ENCODE data around the gene ZNF587. TPM values are rescaled to one million over a fixed set of nuclear protein-coding genes. Genes with fewer than 3 reads are reported as not detected.
A peak's percentile ranks its signal among the peaks of the same experiment; 100 is the strongest.
"Not testable (repeated sequence)": the region's sequence is repeated elsewhere in the genome, so short reads cannot be mapped to it uniquely, and the experiment has no call there.

Gene ZNF587
- total RNA-seq, result 45.3 TPM
- polyA plus RNA-seq, result 1 to 10 TPM; 2.7 to 6.1 (median 3.5) TPM

GRCh38 chr19:57849666-57850473, at the start of gene ZNF587:
Gene ZNF587 (plus strand): TSS chr19:57849859. CDS start chr19:57850039, 180 bp downstream.
- not testable (repeated sequence) for H3K9me3 ChIP-seq (ENCODE audit: control insufficient read depth in 2 of 2, low read length in 2 of 2); H3K27me3 ChIP-seq (ENCODE audit: control insufficient read depth, insufficient read depth, low read length); H3K27me3 Mint-ChIP-seq
- peak within 1 kb of the TSS; percentile 89 for H3K27ac ChIP-seq (ENCODE audit: insufficient read depth, low read length, poor library complexity, severe bottlenecking)
- H3K9me3 Mint-ChIP-seq, result peaks cover 0 to 28% (median 11%) of the 10 kb centered on the region in 7 donors
- H3K4me1 ChIP-seq (ENCODE audit: control insufficient read depth, insufficient read depth, low read length, poor library complexity, severe bottlenecking), result peaks cover 15% of the 10 kb centered on the region
- peaks cover 17 to 38% (median 27%) of the 10 kb centered on the region in 4 donors for H3K4me1 Mint-ChIP-seq
- H3K36me3 ChIP-seq (ENCODE audit: control insufficient read depth, insufficient read depth, low read length), result peaks cover 18% of the 10 kb centered on the region
- ATAC-seq (ENCODE audit: low read depth in 2 of 2) (peak; percentile 100), DNase-seq (peak; percentile 77 to 93 (median 87))
- H3K4me3 ChIP-seq (ENCODE audit: low read depth, low read length), result peak within 1 kb of the TSS; percentile 92
- H3K4me3 Mint-ChIP-seq, result peak within 1 kb of the TSS; percentile 91 to 95 (median 94)
- peak within 1 kb of the TSS; percentile 95 to 98 (median 97) for H3K27ac Mint-ChIP-seq
- H3K36me3 Mint-ChIP-seq, result peaks cover 37% of the 10 kb centered on the region

- no peak overlapping the region for H3K4me3 Mint-ChIP-seq
- H3K9me3 Mint-ChIP-seq, result peaks cover 0 to 20% (median 0%) of the 10 kb centered on the region in 7 donors
- no peak for ATAC-seq (ENCODE audit: low read depth in 2 of 2)
Measured at GRCh38 chr19:57800696-57801095, 49.0 kb upstream of the ZNF587 start.

GRCh38 chr19:57802269-57802668, 47.4 kb upstream of the ZNF587 start:
- H3K9me3 ChIP-seq (ENCODE audit: control insufficient read depth in 2 of 2, low read length in 2 of 2), result no peaks in the 10 kb centered on the region
- Mint-ChIP-seq H3K9me3 (peaks cover 0 to 16% (median 0%) of the 10 kb centered on the region in 7 donors), H3K36me3 (peaks cover 34% of the 10 kb centered on the region), H3K27ac (no peak overlapping the region), H3K27me3 (no peaks in the 10 kb centered on the region), H3K4me3 (no peak overlapping the region), H3K4me1 (peaks cover 11 to 16% (median 13%) of the 10 kb centered on the region in 4 donors)
- H3K27me3 ChIP-seq (ENCODE audit: control insufficient read depth, insufficient read depth, low read length), result no peaks in the 10 kb centered on the region
- ATAC-seq (ENCODE audit: low read depth in 2 of 2), result no peak
- H3K4me1 ChIP-seq (ENCODE audit: control insufficient read depth, insufficient read depth, low read length, poor library complexity, severe bottlenecking), result no peaks in the 10 kb centered on the region
- no peak overlapping the region for H3K4me3 ChIP-seq (ENCODE audit: low read depth, low read length)
- peaks cover 3% of the 10 kb centered on the region for H3K36me3 ChIP-seq (ENCODE audit: control insufficient read depth, insufficient read depth, low read length)
- H3K27ac ChIP-seq (ENCODE audit: insufficient read depth, low read length, poor library complexity, severe bottlenecking), result no peak overlapping the region
- no peak for DNase-seq

More at GRCh38 chr19:57800696-57801095, 49.0 kb upstream of the ZNF587 start:
- Histone ChIP-seq H3K36me3 (ENCODE audit: control insufficient read depth, insufficient read depth, low read length) (peaks cover 6% of the 10 kb centered on the region), H3K9me3 (ENCODE audit: control insufficient read depth in 2 of 2, low read length in 2 of 2) (peaks cover 0 to 6% of the 10 kb centered on the region in 2 experiments), H3K27me3 (ENCODE audit: control insufficient read depth, insufficient read depth, low read length) (no peaks in the 10 kb centered on the region), H3K4me3 (ENCODE audit: low read depth, low read length) (no peak overlapping the region), H3K27ac (ENCODE audit: insufficient read depth, low read length, poor library complexity, severe bottlenecking) (no peak overlapping the region), H3K4me1 (ENCODE audit: control insufficient read depth, insufficient read depth, low read length, poor library complexity, severe bottlenecking) (no peaks in the 10 kb centered on the region)
- Mint-ChIP-seq H3K27me3 (no peaks in the 10 kb centered on the region), H3K27ac (no peak overlapping the region), H3K4me1 (peaks cover 6 to 16% (median 12%) of the 10 kb centered on the region in 4 donors), H3K36me3 (peaks cover 34% of the 10 kb centered on the region)
- DNase-seq, result no peak

GRCh38 chr19:57803265-57803593, 46.4 kb upstream of the ZNF587 start:
- no peak overlapping the region for H3K27ac ChIP-seq (ENCODE audit: insufficient read depth, low read length, poor library complexity, severe bottlenecking)
- no peaks in the 10 kb centered on the region for H3K27me3 ChIP-seq (ENCODE audit: control insufficient read depth, insufficient read depth, low read length)
- no peak overlapping the region for H3K4me3 ChIP-seq (ENCODE audit: low read depth, low read length)
- peak overlapping the region in 3 of 4 donors; percentile 53 to 79 (median 72) for H3K4me3 Mint-ChIP-seq
- H3K9me3 ChIP-seq (ENCODE audit: control insufficient read depth in 2 of 2, low read length in 2 of 2), result no peaks in the 10 kb centered on the region
- no peak for DNase-seq
- peak overlapping the region in 2 of 3 donors; percentile 13 to 75 for H3K27ac Mint-ChIP-seq
- no peaks in the 10 kb centered on the region for H3K27me3 Mint-ChIP-seq
- peaks cover 40% of the 10 kb centered on the region for H3K36me3 Mint-ChIP-seq
- ATAC-seq (ENCODE audit: low read depth in 2 of 2), result no peak
- peaks cover 0 to 14% (median 0%) of the 10 kb centered on the region in 7 donors for H3K9me3 Mint-ChIP-seq
- H3K4me1 ChIP-seq (ENCODE audit: control insufficient read depth, insufficient read depth, low read length, poor library complexity, severe bottlenecking), result no peaks in the 10 kb centered on the region
- H3K36me3 ChIP-seq (ENCODE audit: control insufficient read depth, insufficient read depth, low read length), result peaks cover 13% of the 10 kb centered on the region
- H3K4me1 Mint-ChIP-seq, result peaks cover 11 to 20% (median 13%) of the 10 kb centered on the region in 4 donors

- Mint-ChIP-seq H3K27me3 (no peaks in the 10 kb centered on the region), H3K4me1 (peaks cover 11 to 22% (median 14%) of the 10 kb centered on the region in 4 donors), H3K27ac (peak overlapping the region; percentile 13 to 75 (median 74)), H3K36me3 (peaks cover 44% of the 10 kb centered on the region), H3K9me3 (peaks cover 0 to 14% (median 0%) of the 10 kb centered on the region in 7 donors), H3K4me3 (peak overlapping the region in 3 of 4 donors; percentile 53 to 79 (median 72))
- DNase-seq, result no peak
- no peaks in the 10 kb centered on the region for H3K4me1 ChIP-seq (ENCODE audit: control insufficient read depth, insufficient read depth, low read length, poor library complexity, severe bottlenecking)
- no peak overlapping the region for H3K27ac ChIP-seq (ENCODE audit: insufficient read depth, low read length, poor library complexity, severe bottlenecking)
- H3K4me3 ChIP-seq (ENCODE audit: low read depth, low read length), result peak overlapping the region; percentile 19
- ATAC-seq (ENCODE audit: low read depth in 2 of 2), result no peak
- H3K9me3 ChIP-seq (ENCODE audit: control insufficient read depth in 2 of 2, low read length in 2 of 2), result no peaks in the 10 kb centered on the region
- peaks cover 17% of the 10 kb centered on the region for H3K36me3 ChIP-seq (ENCODE audit: control insufficient read depth, insufficient read depth, low read length)
- H3K27me3 ChIP-seq (ENCODE audit: control insufficient read depth, insufficient read depth, low read length), result no peaks in the 10 kb centered on the region
Measured at GRCh38 chr19:57803594-57804325, 45.9 kb upstream of the ZNF587 start.

- peak overlapping the region in 1 of 3 donors; percentile 32 for H3K27ac Mint-ChIP-seq
- no peaks in the 10 kb centered on the region for H3K27me3 Mint-ChIP-seq
- H3K4me1 Mint-ChIP-seq, result peaks cover 5 to 39% (median 23%) of the 10 kb centered on the region in 4 donors
- no peaks in the 10 kb centered on the region for H3K27me3 ChIP-seq (ENCODE audit: control insufficient read depth, insufficient read depth, low read length)
- peaks cover 36% of the 10 kb centered on the region for H3K36me3 ChIP-seq (ENCODE audit: control insufficient read depth, insufficient read depth, low read length)
- peaks cover 44% of the 10 kb centered on the region for H3K36me3 Mint-ChIP-seq
- H3K4me1 ChIP-seq (ENCODE audit: control insufficient read depth, insufficient read depth, low read length, poor library complexity, severe bottlenecking), result peaks cover 5% of the 10 kb centered on the region
- H3K9me3 ChIP-seq (ENCODE audit: control insufficient read depth in 2 of 2, low read length in 2 of 2), result no peaks in the 10 kb centered on the region
- DNase-seq (no peak), ATAC-seq (ENCODE audit: low read depth in 2 of 2) (no peak)
- no peak overlapping the region for H3K4me3 Mint-ChIP-seq
- H3K27ac ChIP-seq (ENCODE audit: insufficient read depth, low read length, poor library complexity, severe bottlenecking), result no peak overlapping the region
- no peak overlapping the region for H3K4me3 ChIP-seq (ENCODE audit: low read depth, low read length)
- H3K9me3 Mint-ChIP-seq, result peaks cover 0 to 8% (median 0%) of the 10 kb centered on the region in 7 donors
Measured at GRCh38 chr19:57807541-57807940, 42.1 kb upstream of the ZNF587 start.

- not testable (repeated sequence) for H3K27me3 ChIP-seq (ENCODE audit: control insufficient read depth, insufficient read depth, low read length); H3K27ac Mint-ChIP-seq; DNase-seq; H3K9me3 Mint-ChIP-seq; H3K9me3 ChIP-seq (ENCODE audit: control insufficient read depth in 2 of 2, low read length in 2 of 2); H3K27ac ChIP-seq (ENCODE audit: insufficient read depth, low read length, poor library complexity, severe bottlenecking); H3K4me3 ChIP-seq (ENCODE audit: low read depth, low read length); ATAC-seq (ENCODE audit: low read depth in 2 of 2); H3K27me3 Mint-ChIP-seq
- peaks cover 33% of the 10 kb centered on the region for H3K36me3 Mint-ChIP-seq
- H3K4me1 Mint-ChIP-seq, result peaks cover 17 to 54% (median 32%) of the 10 kb centered on the region in 4 donors
- peak overlapping the region in 2 of 4 donors; percentile 74 to 91 for H3K4me3 Mint-ChIP-seq
- peaks cover 29% of the 10 kb centered on the region for H3K4me1 ChIP-seq (ENCODE audit: control insufficient read depth, insufficient read depth, low read length, poor library complexity, severe bottlenecking)
- peaks cover 36% of the 10 kb centered on the region for H3K36me3 ChIP-seq (ENCODE audit: control insufficient read depth, insufficient read depth, low read length)
Measured at GRCh38 chr19:57810410-57811295, 39.0 kb upstream of the ZNF587 start.

All from CD4-positive, CD25-positive, alpha-beta regulatory T cell (primary cell).